Measurements from ENCODE around the gene PDCD2L. TPM values are rescaled to one million over a fixed set of nuclear protein-coding genes. Genes with fewer than 3 reads are reported as not detected.

PDCD2L gene
- total RNA-seq, 1 experiment from 2014 or later, result 33.2 TPM

DNA sequence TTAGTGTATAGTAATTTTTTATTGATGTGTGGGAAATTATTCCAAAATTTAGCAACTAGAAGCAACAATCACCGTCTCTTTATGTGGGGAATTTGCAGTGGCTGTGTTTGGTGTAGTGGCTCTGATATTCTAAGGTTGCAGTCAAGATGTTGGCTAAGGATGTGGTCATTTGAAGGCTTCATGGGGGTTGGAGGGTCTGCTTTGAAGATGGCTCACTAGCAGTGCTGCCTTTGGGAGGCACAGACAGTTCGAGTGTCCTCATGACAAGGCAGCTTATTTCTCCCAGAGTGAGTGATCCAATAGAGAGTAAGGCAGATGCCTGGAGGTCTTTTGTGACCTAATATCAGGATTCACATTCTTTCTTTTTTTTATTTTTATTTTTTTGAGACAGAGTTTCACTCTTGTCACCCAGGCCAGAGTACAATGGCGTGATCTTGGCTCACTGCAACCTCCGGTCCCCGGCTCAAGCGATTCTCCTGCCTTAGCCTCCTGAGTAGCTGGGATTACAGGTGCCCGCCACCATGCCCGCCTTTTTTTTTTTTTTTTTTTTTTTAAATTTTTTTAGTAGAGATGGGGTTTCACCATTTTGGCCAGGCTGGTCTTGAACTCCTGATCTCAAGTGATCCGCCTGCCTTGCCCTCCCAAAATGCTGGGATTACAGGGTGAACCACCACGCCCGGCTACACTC, 30.5 kb upstream of the PDCD2L start:
- CTCF ChIA-PET, result no interaction called here
- H3K36me3 Mint-ChIP-seq (ENCODE audit: insufficient read depth, unreplicated experiment), result peaks cover 77% of the 10 kb centered on the region
- peaks cover 11% of the 10 kb centered on the region for H3K36me3 ChIP-seq (ENCODE audit: control insufficient read depth, insufficient read depth, low read length)

DNA sequence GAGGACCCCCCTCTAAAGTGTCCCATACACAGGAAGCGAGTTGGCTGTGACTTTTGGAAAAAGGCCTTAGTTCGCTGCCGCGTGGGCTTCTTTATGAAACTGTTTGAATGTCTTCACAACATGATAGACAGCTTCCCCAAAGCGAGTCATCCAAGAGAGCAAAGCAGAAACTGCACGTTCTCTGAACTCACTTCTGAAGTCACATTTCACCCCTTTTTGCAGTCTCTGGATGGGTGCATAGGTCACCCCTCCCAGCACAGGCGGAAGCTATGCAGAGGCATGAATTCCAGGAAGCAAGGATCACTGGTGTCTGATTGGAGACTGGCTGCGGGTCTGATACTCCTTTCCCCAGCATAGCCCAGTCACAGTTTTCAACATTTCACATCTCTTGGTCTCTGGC, 28.6 kb upstream of the PDCD2L start:
- no peaks in the 10 kb centered on the region for H3K27me3 Mint-ChIP-seq (ENCODE audit: insufficient read depth, unreplicated experiment)
- H3K4me3 ChIP-seq (ENCODE audit: low read depth, low read length), result no peak overlapping the region
- H3K4me1 Mint-ChIP-seq (ENCODE audit: low read depth, unreplicated experiment), result no peaks in the 10 kb centered on the region
- H3K36me3 ChIP-seq (ENCODE audit: control insufficient read depth, insufficient read depth, low read length), result peaks cover 12% of the 10 kb centered on the region
- DNase-seq, result no peak
- ChIA-PET POLR2A (no interaction called here), CTCF (no interaction called here)
- no peak overlapping the region for H3K4me3 Mint-ChIP-seq (ENCODE audit: unreplicated experiment)
- no peaks in the 10 kb centered on the region for H3K4me1 ChIP-seq
- TF ChIP-seq, protein P1, sequence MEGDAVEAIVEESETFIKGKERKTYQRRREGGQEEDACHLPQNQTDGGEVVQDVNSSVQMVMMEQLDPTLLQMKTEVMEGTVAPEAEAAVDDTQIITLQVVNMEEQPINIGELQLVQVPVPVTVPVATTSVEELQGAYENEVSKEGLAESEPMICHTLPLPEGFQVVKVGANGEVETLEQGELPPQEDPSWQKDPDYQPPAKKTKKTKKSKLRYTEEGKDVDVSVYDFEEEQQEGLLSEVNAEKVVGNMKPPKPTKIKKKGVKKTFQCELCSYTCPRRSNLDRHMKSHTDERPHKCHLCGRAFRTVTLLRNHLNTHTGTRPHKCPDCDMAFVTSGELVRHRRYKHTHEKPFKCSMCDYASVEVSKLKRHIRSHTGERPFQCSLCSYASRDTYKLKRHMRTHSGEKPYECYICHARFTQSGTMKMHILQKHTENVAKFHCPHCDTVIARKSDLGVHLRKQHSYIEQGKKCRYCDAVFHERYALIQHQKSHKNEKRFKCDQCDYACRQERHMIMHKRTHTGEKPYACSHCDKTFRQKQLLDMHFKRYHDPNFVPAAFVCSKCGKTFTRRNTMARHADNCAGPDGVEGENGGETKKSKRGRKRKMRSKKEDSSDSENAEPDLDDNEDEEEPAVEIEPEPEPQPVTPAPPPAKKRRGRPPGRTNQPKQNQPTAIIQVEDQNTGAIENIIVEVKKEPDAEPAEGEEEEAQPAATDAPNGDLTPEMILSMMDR (IDR thresholded peaks at IDR 0.05; ENCODE audit: insufficient read depth in 1 of 2, low read depth in 1 of 2, low read length in 1 of 2, severe bottlenecking in 1 of 2, unreplicated experiment in 1 of 2), result no peak
- no peaks in the 10 kb centered on the region for H3K9me3 Mint-ChIP-seq (ENCODE audit: unreplicated experiment)
- H3K9me3 ChIP-seq, result no peaks in the 10 kb centered on the region
- no TSS peak for BruUV-seq (replicated peaks)
- H3K27ac Mint-ChIP-seq (ENCODE audit: unreplicated experiment), result no peak overlapping the region
- intact Hi-C loops (cut with micrococcal nuclease; ENCODE audit: unreplicated experiment), result no loop called here
- no peaks in the 10 kb centered on the region for H3K27me3 ChIP-seq (replicated peaks; ENCODE audit: control insufficient read depth, insufficient read depth, low read length)
- peaks cover 75% of the 10 kb centered on the region for H3K36me3 Mint-ChIP-seq (ENCODE audit: insufficient read depth, unreplicated experiment)

More for the DNA sequence above, 30.5 kb upstream of the PDCD2L start:
- no peaks in the 10 kb centered on the region for H3K4me1 Mint-ChIP-seq (ENCODE audit: low read depth, unreplicated experiment)
- Histone ChIP-seq H3K27me3 (replicated peaks; ENCODE audit: control insufficient read depth, insufficient read depth, low read length) (no peaks in the 10 kb centered on the region), H3K4me1 (no peaks in the 10 kb centered on the region), H3K9me3 (no peaks in the 10 kb centered on the region), H3K4me3 (ENCODE audit: low read depth, low read length) (no peak overlapping the region)
- no peaks in the 10 kb centered on the region for H3K9me3 Mint-ChIP-seq (ENCODE audit: unreplicated experiment)
- no peaks in the 10 kb centered on the region for H3K27me3 Mint-ChIP-seq (ENCODE audit: insufficient read depth, unreplicated experiment)
- H3K27ac Mint-ChIP-seq (ENCODE audit: unreplicated experiment), result no peak overlapping the region
- H3K4me3 Mint-ChIP-seq (ENCODE audit: unreplicated experiment), result no peak overlapping the region
- no peak for DNase-seq
- intact Hi-C loops (cut with micrococcal nuclease; ENCODE audit: unreplicated experiment), result no loop called here
- no TSS peak for BruUV-seq (replicated peaks)
- TF ChIP-seq, protein P1 (IDR thresholded peaks at IDR 0.05; ENCODE audit: insufficient read depth in 1 of 2, low read depth in 1 of 2, low read length in 1 of 2, severe bottlenecking in 1 of 2, unreplicated experiment in 1 of 2), result no peak
- POLR2A ChIA-PET, result no interaction called here

DNA sequence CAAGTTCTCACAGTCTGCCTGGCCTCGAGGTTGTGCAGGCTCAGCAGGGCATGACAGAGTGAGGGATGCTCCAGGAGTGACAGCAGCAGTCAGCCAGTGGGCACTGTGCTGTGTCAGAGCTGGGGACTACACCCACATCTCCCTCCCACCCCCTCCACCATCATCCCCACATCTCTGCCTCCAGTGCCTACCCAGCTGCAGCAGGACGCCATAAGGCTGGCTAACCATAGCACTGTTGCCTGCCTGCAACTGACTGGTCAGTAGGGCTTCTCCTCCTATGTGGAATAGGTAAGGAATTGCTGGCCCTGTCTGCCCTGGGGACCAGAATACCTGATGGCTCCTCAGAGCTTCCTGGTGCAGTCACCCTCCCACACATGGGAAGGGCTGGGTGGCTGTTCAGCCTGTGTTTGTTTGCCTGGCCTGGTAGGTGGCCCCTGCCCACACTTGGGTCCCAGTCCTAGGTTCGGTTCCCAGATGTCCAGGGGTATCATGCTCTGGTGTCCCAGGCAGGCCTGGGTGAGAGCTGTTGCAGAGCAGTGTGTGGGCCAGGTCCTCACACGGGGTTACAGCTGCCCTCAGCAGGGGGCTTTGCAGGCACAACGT, 23.5 kb upstream of the PDCD2L start:
- H3K27me3 ChIP-seq (replicated peaks; ENCODE audit: control insufficient read depth, insufficient read depth, low read length), result no peaks in the 10 kb centered on the region
- TF ChIP-seq, protein P1 (IDR thresholded peaks at IDR 0.05; ENCODE audit: insufficient read depth in 1 of 2, low read depth in 1 of 2, low read length in 1 of 2, severe bottlenecking in 1 of 2, unreplicated experiment in 1 of 2), result no peak
- no peak overlapping the region for H3K4me3 Mint-ChIP-seq (ENCODE audit: unreplicated experiment)
- no peaks in the 10 kb centered on the region for H3K4me1 Mint-ChIP-seq (ENCODE audit: low read depth, unreplicated experiment)
- no peaks in the 10 kb centered on the region for H3K27me3 Mint-ChIP-seq (ENCODE audit: insufficient read depth, unreplicated experiment)
- ChIA-PET CTCF (no interaction called here), POLR2A (no interaction called here)
- no TSS peak for BruUV-seq (replicated peaks)
- H3K36me3 ChIP-seq (ENCODE audit: control insufficient read depth, insufficient read depth, low read length), result peaks cover 34% of the 10 kb centered on the region
- no peak overlapping the region for H3K4me3 ChIP-seq (ENCODE audit: low read depth, low read length)
- H3K9me3 ChIP-seq, result no peaks in the 10 kb centered on the region
- intact Hi-C loops (cut with micrococcal nuclease; ENCODE audit: unreplicated experiment), result no loop called here
- H3K4me1 ChIP-seq, result no peaks in the 10 kb centered on the region
- no peak for DNase-seq
- H3K36me3 Mint-ChIP-seq (ENCODE audit: insufficient read depth, unreplicated experiment), result peaks cover 86% of the 10 kb centered on the region
- no peak overlapping the region for H3K27ac Mint-ChIP-seq (ENCODE audit: unreplicated experiment)
- no peaks in the 10 kb centered on the region for H3K9me3 Mint-ChIP-seq (ENCODE audit: unreplicated experiment)
